Gastroesophageal sphincter (tissue), 3 donors: Measurements from ENCODE around the gene MRPS26.

Experiments
- EP300 ChIP-seq: sonication (generic); formaldehyde crosslinking; IDR thresholded peaks from one replicate; pipeline ENCODE4 v1.6.1; 2017; ENCODE audit warnings: antibody characterized with exemption, mild to moderate bottlenecking
- POLR2A ChIP-seq, 2 donors: fragments of 450-650 bp; IDR thresholded peaks; one replicate each; pipeline ENCODE4 v1.6.1; 2017; ENCODE audit warnings: antibody characterized with exemption in 2 of 2, mild to moderate bottlenecking in 2 of 2, moderate library complexity in 1 of 2
- POLR2AphosphoS5 ChIP-seq: sonication (generic); formaldehyde crosslinking; IDR thresholded peaks from one replicate; pipeline ENCODE4 v1.6.1; 2017; ENCODE audit warnings: antibody characterized with exemption
- TF ChIP-seq, protein P1 (sequence below), 4 experiments: fragments of 200-600 bp in 2 of 4; fragments of 450-650 bp in 2 of 4; sonication (generic) in 1 of 4; IDR thresholded peaks; one replicate each; pipeline ENCODE4 v1.5.1; 2017 to 2019; ENCODE audit warnings: antibody characterized with exemption in 4 of 4, mild to moderate bottlenecking in 2 of 4, moderate library complexity in 2 of 4

DNA sequence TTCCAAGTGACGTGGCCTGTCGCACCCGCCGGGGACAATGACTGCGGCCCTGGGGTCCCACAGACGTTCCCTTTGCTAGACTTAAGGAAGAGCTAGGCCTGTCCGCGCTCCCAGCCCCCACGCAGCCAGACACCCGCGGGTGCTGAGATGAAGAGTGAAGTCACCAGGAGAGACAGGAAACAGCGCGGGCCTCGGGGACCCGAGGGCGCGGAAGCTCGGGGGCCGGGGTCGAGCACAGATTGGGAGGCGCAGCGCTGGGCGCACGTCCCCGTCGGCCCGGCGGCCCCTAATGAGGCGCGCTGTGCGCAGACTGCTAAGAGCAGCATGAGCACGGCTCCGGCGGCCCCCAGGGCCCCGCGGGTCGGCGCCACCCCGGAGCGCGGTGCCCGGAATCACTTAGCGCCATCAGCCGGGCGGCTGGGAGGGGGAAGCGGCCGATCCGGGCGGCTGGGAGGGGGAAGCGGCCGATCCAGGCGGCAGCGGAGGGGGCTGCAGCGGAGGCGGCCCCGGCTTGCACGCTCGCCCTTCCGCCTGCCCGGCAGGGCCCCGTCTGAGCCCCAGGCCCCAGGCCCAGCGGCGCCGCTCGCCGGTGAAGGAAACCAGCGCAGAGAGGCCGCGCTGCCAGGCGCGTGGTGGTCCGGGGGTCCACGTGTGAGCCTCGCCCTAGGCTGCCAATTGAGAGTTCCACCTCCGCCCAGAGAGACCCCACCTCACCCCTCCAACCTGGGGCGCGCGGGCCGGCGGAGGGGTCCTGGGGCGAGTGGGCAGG lies 46.9 kb downstream of the MRPS26 start:
- TF ChIP-seq POLR2A (IDR thresholded peaks at IDR 0.05) (no peak), EP300 (no peak), POLR2AphosphoS5 (no peak)
- TF ChIP-seq, protein P1, sequence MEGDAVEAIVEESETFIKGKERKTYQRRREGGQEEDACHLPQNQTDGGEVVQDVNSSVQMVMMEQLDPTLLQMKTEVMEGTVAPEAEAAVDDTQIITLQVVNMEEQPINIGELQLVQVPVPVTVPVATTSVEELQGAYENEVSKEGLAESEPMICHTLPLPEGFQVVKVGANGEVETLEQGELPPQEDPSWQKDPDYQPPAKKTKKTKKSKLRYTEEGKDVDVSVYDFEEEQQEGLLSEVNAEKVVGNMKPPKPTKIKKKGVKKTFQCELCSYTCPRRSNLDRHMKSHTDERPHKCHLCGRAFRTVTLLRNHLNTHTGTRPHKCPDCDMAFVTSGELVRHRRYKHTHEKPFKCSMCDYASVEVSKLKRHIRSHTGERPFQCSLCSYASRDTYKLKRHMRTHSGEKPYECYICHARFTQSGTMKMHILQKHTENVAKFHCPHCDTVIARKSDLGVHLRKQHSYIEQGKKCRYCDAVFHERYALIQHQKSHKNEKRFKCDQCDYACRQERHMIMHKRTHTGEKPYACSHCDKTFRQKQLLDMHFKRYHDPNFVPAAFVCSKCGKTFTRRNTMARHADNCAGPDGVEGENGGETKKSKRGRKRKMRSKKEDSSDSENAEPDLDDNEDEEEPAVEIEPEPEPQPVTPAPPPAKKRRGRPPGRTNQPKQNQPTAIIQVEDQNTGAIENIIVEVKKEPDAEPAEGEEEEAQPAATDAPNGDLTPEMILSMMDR (IDR thresholded peaks at IDR 0.05) = no peak
